HG03575 (cell line): ENCODE measurements around the gene SHISA5.
"Not testable (repeated sequence)": the region's sequence is repeated elsewhere in the genome, so short reads cannot be mapped to it uniquely, and the experiment has no call there.

ENCODE experiments used
- ATAC-seq: cut with Tn5 transposase; IDR thresholded peaks from one replicate; pipeline ENCODE4 v1.9.1; 2021; ENCODE audit not compliant: unreplicated experiment, insufficient number of reproducible peaks, low FRiP score; ENCODE audit errors: extremely low read depth

SHISA5 gene, protein sequence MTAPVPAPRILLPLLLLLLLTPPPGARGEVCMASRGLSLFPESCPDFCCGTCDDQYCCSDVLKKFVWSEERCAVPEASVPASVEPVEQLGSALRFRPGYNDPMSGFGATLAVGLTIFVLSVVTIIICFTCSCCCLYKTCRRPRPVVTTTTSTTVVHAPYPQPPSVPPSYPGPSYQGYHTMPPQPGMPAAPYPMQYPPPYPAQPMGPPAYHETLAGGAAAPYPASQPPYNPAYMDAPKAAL

DNA sequence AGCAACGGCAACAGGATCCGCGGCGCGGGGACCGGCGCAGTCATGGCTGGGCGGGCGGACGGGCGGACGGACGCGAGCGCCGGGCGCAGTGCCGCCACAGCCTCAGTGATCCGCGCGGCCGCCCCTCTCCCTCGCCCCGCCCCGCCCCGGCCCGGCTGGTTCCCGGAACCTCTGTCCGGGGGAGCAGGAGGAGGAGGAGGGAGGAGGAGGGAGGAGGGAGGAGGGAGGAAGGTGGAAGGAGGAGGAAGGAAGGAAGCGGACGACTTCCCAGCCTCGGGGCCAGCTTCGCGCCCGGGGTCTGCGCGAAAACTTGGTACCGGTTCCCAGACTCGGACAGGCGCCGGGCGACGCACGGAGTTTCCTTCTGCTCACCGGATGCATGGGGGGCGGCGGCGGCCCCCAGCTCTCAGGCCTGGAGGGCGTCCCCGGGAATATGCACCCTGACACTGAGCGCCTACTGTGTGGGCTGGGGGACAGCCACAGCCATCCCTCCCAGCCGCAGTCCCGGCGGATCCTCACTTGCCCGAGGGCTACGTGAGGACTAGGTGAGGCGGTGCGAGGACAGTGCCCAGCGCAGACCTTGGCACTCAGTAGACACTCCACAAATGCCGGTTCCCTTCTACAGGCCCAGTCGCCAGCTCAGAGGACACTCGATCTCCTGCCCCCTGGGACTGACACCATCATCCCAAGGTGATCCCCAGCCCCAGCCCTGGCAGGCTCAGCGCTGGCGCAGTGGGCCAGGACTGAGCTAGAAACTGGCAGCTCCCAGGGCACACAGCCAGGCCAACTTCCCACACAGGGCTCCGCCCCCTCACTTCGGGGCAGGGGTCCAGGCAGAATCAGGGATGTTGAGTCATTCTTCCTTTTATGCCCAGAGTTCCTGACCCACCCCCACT lies at the start of gene SHISA5:
TSS of gene SHISA5 (minus strand) at position 124 of the 896 bp plus-strand sequence. CDS start at position 44, 80 bp downstream.
- ATAC-seq: no peak

DNA sequence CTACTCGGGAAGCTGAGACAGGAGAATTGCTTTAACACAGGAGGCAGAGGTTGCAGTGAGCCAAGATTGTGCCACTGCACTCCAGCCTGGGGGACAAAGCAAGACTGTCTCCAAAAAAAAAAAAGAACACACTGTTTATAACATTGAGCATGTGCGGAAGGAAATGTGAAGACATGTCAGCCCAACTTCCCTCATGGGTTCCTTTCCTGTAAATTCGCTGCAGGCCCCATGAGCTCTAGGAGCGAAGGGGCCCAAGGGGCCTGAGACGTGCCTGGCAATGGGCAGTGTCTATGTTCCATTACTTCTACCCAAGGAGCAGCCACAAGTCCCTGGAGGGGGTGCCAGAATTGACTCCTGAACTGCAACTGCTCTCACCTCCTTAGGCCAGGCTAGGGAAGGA lies 49.4 kb upstream of the SHISA5 start:
- no peak for ATAC-seq

DNA sequence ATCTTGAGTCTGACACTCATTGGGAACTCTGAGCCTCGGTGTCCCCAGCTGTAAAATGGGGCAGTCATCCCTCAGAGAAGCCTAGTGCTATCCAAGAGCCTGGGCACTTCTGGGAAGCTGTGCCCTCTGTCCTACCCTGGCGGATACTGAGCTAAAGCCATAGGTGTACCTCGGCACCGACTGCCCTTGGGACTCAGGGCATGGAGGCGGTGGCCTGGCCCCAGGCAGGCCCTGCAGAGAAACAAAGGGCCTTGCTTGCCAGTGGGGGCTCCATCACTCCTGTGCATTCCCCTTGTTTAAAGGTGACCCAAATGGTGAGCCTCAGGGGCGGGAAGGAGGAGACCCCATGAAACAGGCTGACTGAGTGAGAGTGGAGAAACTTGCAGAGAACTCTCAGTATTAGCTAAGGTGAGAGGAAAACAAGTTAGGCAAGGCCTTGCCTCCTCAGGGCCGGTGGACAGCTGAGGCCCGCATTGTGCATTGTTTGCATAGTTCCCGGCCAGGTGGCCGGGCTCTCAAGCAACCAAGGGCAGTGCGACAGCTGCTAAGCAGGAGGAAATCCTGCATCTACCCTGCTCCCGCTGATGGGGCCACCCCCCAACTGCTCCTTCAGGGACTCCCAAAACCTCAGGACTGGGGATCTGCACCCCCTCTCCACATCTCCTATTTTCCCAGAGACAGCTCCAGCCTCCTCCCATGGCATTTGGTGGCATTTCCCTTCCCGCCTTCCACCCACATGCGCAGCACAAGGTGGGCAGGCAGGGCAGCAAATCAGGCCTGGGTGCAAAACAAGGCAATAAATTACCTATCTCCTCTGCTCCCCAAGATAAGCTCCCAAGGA lies 48.4 kb upstream of the SHISA5 start:
- ATAC-seq: no peak

DNA sequence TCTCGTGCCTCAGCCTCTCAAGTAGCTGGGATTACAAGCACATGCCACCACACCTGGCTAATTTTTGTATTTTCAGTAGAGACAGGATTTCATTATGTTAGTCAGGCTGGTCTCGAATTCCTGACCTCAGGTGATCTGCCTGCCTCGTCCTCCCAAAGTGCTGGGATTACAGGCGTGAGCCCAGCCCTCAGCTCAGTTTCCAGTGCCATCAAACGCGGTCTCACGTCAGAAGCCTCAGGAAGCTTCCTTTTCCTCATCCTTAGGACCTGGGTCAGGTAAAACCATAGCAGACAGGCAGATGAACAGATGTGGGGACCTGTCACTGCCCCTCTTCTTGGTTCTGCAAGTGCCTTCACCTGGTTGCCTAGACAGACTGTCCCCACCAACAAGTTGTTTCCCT lies 47.7 kb upstream of the SHISA5 start:
- ATAC-seq: not testable (repeated sequence)

DNA sequence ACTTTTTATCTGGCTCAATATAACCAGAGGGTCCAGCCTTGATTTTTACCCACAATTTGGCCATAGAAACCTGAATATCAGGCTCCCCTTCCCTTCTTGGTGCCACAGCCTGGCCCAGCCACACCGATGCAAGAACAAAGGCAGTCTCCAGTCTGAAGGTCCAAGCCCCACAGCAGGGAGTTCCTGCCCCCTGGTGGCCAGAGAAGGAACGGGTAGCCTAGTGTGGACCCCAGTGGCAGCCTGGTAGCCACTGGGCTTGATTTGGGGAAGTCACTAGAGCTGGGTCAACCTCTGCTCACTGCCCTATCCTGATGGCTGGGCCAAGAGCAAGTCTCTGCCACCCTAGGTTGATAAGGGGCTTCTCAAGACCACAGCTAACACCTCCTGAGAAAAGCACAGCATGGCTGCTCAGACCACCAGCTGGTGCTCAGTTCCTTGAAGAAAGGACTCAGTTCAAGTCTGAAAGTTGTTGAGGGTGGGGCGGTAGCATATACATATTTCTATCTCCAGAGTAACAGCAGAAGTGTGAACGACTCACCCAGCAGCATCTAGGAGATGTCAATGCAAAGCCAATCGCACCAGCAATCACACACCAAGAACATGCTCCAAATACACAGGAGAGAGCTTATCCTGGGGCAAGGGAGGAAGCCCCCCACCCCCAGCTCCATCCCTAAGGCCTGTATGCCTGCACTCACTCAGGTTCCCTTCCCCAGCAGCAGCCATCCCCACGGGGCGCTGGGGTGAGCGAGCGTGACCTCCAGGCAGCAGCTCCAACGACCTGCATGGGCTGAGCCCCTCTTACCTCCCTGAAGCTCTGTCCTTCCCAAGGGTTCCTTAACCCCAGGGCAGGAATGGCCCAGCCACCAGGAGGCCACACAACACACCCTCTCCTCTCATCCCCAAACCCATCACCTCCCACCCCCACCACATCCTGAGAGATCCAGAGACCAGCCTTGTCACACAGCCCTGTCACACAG lies 45.0 kb upstream of the SHISA5 start:
- ATAC-seq: no peak

DNA sequence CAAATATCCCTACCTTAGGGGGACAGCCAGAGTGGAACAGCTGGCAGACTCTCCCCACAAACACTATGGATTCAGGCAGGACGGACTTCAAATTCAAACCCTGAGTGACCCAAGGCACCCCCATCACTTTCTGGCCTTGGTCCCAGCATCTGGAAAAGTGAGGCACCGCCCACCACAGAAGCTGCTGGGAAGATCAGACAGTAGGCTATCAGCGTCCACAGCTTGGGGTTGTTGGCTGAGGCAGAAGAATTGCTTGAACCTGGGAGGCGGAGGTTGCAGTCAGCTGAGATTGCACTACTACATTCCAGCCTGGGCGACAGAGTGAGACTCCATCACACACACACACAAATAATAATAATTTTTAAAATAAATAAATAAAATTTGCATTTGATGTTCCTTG lies 44.2 kb upstream of the SHISA5 start:
- ATAC-seq: no peak

DNA sequence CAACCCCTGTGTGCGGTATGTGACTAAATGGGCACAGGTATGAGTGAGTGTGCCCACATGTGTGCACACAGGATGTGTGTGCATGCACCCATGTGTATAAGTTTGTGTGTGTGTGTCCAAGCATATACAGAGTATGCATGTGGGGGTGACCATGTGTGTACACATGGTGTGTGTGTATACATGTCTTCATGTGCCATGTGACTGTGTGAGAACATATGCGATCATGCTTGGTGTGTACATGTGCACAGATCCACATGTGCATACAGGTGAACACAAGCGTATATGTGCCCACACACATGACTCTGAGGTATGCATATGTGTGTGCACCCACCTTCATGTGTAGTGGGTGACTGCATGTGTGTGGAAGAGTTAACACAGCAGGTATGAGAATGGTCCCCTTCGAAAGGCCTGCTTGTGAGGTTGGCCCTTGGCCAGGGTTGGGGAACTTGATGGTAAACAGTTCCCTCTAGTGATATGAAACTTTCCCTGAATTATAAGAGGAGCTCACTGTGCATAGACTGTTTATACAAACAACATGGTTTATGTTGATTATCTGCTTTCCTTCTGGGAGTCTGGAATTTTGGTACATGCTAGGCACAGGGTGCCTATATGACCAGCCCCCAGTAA lies 42.3 kb upstream of the SHISA5 start:
- ATAC-seq: no peak

DNA sequence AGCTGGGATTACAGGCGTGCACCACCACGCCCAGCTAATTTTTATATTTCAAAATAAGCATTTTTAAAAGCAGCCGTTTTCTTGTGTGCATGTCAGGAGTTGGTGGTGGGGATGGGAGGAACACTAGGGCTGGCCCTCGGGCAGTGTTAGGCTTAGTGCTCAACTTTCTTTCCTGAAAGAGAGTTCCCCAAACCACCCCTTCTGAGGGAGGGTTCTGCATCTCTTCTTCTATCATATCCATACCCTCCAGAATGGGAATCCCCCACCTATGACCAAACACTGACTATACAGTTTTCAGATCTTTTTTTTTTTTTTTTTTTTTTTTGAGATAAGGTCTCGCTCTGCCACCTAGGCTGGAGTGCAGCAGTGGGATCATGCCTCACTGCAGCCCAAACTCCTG lies 40.2 kb upstream of the SHISA5 start:
- no peak for ATAC-seq

DNA sequence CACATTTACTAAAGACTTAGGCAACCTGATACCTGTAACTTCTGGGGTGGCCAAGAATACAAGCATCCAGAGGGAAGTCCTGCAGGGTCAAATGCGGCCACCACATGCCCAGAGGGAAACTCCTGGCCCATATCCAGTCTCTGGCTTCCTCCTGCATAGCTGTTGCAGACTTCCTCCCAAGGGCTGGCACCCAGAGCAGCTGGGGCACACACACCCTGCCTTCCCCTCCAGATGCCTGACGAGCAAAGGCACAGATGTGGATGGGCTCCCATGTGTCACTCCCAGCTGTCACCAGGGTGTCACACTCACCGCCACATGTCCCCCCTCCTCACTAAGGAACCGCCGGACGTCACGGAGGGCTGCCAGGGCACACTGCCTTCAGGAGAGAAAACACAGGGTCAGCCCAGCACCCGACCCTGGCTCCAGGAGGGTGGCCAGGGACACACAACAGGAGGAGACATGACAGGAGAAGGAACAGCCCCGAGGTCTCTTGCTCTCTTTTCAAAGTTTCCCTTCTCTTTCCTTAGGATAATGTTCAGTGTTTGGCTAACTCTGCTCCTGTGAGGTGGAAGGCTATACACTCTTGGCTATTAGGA lies 39.4 kb upstream of the SHISA5 start:
- ATAC-seq: no peak

DNA sequence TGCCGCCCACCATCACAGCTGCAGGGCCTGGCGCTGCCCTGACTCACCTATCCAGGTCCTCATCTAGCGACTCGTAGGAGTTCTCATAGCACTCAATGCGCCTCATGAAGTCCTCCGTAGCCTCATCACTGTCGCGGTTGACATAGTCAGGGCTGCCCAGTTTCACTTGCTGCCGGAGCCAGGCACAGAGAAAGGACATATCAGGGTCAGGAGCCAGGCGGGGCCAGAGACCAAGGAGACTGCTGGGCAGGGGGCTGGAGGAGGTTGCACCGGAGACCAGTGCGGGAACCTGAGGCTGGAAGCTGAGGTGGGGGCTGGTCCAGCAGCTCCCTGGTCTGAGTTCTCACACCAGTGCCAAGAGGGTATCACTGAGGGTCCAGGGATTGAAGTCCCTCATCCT lies 34.5 kb upstream of the SHISA5 start:
- no peak for ATAC-seq

DNA sequence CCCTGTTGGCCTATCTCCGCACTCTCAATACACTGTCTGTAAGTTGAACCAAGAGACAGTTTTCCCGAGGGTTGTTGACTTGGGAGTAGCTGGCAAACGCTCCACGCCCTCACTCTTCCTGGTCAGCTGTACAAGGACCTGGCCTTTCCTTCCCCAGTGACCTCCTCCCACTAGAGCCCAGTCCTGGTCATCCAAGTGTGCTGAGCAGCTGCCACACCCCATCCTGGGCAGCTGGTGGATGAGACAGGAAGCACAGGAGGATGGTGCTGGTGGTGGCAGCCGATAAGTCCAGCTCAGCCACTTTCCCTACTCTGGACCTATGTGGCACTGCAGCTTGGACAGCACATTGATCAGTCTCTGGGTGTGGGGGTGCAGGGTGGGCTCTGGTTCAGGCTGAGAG lies 32.8 kb upstream of the SHISA5 start:
- no peak for ATAC-seq

DNA sequence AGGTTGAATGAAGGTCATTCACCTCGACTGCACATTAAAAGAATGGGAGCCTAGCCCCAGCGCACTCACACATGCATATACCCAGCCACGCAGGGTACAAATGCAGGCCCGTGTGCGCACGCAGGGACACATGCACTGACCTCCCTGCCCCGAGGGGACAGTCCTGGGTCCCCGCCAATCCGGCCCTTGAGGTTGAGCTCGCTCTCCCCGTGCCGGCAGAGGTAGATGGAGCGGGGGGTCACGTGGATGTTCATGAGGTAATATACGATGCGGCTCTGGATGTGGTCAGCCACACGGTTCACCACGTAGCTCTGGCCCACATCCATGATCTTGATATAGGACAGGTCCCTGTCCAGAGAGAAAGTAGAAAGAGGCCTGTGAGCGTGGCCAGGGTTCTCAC lies 32.1 kb upstream of the SHISA5 start:
- no peak for ATAC-seq

DNA sequence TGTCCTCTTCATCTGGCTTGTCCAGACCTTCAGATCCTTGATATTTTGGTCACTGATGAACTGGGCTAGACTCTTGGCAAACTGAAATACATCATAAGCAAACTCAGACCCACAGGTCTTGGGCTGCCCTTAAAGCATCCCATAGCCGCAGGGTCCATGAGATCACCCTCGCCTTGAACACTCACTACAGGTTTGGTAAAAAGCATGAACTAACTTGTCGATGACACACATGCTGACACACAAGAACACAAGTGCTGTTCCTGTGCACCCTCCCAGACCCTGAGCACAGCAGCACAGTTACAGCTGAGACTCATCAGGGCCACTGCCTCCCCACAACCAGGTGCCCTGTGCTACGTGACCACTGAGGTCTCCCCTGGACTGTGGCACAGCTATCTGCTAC lies 31.6 kb upstream of the SHISA5 start:
- ATAC-seq: no peak

DNA sequence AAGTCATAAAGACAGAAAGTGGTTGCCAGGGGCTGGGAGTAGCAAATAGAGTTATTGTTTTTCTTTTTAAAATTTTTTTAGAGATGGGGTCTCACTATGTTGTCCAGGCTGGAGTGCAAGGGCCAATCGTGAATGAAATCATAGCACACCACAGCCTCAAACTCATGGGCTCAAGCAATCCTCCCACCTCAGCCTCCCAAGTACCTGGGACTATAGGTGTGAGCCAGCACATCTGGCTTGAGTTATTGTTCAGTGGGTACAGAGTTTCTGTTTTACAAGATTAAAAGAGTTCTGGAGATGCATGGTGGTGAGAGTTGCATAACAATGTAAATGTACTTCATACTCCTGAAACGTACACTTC lies 29.0 kb upstream of the SHISA5 start:
- no peak for ATAC-seq

DNA sequence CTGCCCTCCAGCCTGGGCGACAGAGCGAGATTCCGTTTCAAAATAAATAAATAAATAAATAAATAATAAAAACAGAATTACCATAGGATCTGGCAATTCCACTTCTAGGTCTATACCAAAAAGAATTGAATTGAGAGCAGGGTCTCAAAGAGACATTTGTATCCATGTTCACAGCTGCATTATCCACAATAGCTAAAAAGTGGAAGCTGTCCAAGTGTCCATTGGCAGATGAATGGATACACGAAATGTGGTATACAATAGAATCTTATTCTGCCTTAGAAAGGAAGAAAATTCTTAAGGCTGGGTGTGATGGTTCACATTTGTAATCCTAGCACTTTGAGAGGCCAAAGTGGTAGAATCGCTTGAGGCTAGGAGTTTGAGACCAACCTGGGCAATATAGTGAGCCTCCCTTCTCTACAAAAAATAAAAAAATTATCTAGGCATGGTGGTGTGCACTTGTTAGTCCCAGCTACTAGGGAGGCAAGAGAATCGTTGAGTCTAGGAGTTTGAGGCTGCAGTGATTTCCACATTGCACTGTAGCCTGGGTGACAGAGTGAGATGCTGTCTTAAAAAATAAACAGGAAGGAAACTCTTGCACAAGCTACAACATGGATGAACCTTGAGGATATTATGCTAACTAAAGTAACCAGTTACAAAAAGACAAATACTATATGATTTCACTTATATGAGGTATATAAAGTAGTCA lies 28.4 kb upstream of the SHISA5 start:
- ATAC-seq: no peak

DNA sequence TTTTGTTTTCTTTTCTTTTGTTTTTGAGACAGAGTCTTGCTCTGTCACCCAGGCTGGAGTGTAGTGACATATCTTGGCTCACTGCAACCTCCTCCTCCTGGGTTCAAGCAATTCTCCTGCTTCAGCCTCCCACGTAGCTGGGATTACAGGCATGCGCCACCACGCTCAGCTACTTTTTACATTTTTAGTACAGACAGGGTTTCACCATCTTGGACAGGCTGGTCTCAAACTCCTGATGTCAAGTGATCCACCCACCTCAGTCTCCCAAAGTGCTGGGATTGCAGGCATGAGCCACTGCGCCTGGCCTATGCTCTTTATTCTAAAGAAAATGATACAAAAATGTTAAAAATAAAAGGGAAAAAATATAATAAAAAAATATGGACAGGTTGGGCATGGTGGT lies 26.7 kb upstream of the SHISA5 start:
- not testable (repeated sequence) for ATAC-seq

DNA sequence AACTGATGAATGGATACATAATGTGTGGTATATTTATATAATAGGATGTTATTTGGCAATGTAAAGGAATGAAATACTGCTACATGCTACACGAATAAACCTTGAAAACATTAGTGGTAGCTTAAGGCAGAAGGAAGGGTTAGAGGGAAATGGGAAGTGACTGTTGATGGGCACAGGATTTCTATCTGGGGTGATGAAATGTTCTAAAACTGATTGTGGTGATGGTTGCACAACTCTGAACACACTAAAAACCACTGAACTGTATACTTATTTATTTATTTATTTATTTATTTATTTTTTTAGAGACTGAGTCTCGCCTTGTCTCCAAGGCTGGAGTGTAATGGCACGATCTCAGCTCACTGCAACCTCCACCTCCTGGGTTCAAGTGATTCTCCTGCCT lies 24.8 kb upstream of the SHISA5 start:
- ATAC-seq: no peak
